HEK293T (cell line): ENCODE data around the gene CDH8.

Experiments
- ARNT ChIP-seq: fragments of 450-650 bp; IDR thresholded peaks from 2 replicates; pipeline ENCODE4 v1.6.1; 2017; ENCODE audit warnings: mild to moderate bottlenecking
- BHLHE40 ChIP-seq: fragments of 450-650 bp; IDR thresholded peaks from 2 replicates; pipeline ENCODE4 v1.6.1; 2016; ENCODE audit warnings: mild to moderate bottlenecking, moderate library complexity, borderline replicate concordance
- ELF4 ChIP-seq: fragments of 450-650 bp; IDR thresholded peaks from 2 replicates; pipeline ENCODE4 v1.6.1; 2017; ENCODE audit warnings: antibody characterized with exemption
- FOXK2 ChIP-seq: fragments of 450-650 bp; IDR thresholded peaks from 2 replicates; pipeline ENCODE4 v1.6.1; 2016; ENCODE audit warnings: mild to moderate bottlenecking
- FOXM1 ChIP-seq: fragments of 450-650 bp; IDR thresholded peaks from 2 replicates; pipeline ENCODE4 v1.6.1; 2017; ENCODE audit warnings: mild to moderate bottlenecking, borderline replicate concordance
- SP1 ChIP-seq: fragments of 450-650 bp; IDR thresholded peaks from 2 replicates; pipeline ENCODE4 v1.6.1; 2017
- TARDBP ChIP-seq: fragments of 450-650 bp; IDR thresholded peaks from 2 replicates; pipeline ENCODE4 v1.6.1; 2016
- ZNF384 ChIP-seq: fragments of 450-650 bp; IDR thresholded peaks from 2 replicates; pipeline ENCODE4 v1.6.1; 2016

DNA sequence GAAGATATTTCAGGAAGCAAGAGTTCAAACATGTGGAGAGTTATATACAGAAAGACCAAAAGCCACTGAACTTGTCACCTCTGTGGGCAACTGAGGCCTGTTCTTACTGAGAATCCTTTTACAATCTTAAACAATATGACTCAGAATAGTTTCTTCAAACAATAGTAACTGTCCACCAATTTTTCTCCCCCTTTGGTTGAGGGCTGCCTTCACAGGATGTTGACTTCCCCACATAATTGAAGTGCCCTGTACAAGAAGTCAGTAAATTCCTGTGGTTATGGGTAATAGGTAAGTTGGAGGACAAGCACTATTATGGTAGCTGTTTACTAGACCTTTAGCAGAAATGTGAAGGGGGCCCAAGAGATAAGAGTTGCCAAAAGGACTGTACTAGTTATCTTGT is 215.8 kb downstream of the CDH8 start:
- no peak for TF ChIP-seq FOXM1
- no peak for TF ChIP-seq ELF4
- TF ChIP-seq FOXK2: no peak
- no peak for TF ChIP-seq ARNT
- TF ChIP-seq ZNF384: no peak
- no peak for TF ChIP-seq TARDBP
- no peak for TF ChIP-seq SP1
- TF ChIP-seq BHLHE40: no peak
